PC-9 (cell line): ENCODE data around the gene C19orf25.

Experiments
- CTCF ChIP-seq: fragments of 200-600 bp; sonication (generic); conservative IDR thresholded peaks from 2 replicates; pipeline ENCODE4 v1.6.1; 2017; ENCODE audit warnings: mixed run types, antibody characterized with exemption, mild to moderate bottlenecking, moderate library complexity
- EZH2 ChIP-seq: fragments of 200-600 bp; sonication (generic); IDR thresholded peaks from 2 replicates; pipeline ENCODE4 v1.8.0; 2017; ENCODE audit warnings: antibody characterized with exemption, low read depth

- TF ChIP-seq EZH2: no peak
- TF ChIP-seq CTCF: no peak
Observed at GRCh38 chr19:1468274-1468820, 10.7 kb downstream of the C19orf25 start.
